Measurements from ENCODE around the gene ZNF586.
"Not testable (repeated sequence)": the region's sequence is repeated elsewhere in the genome, so short reads cannot be mapped to it uniquely, and the experiment has no call there.

The ZNF586 gene

GRCh38 chr19:57819475-57820148, 50.1 kb downstream of the ZNF586 start (continued):
- peak; percentile 88 for TF ChIP-seq SP2 (tag by site-specific recombination; IDR thresholded peaks at IDR 0.05)
- no peak for TF ChIP-seq INSM2 (tag by site-specific recombination; IDR thresholded peaks at IDR 0.05)
- TF ChIP-seq ZNF223 (tag by site-specific recombination; IDR thresholded peaks at IDR 0.05) = no peak
- no peak for TF ChIP-seq ZNF521 (tag by site-specific recombination; IDR thresholded peaks at IDR 0.05)

- ChIA-PET CTCF (interaction anchor here (0.6 kb wide), 1 partner anchor 25 kb away, joined by 4 read pairs; no protein-coding TSS in a partner anchor), POLR2A (interaction anchor here (1.7 kb wide), 1 partner anchor 20 kb away, joined by 6 read pairs; no protein-coding TSS in a partner anchor)
- TF ChIP-seq HOXA7 (CRISPR knock-in tag; IDR thresholded peaks at IDR 0.05; ENCODE audit: borderline replicate concordance) (no peak), SCRT1 (tag by site-specific recombination; IDR thresholded peaks at IDR 0.05; ENCODE audit: borderline replicate concordance) (0 out of 2 replicates have a peak, but pooled peaks have one; percentile 15), SCRT2 (tag by site-specific recombination; IDR thresholded peaks at IDR 0.05) (peak; percentile 83)
- H3K4me3 ChIP-seq (ENCODE audit: low read depth, low read length) = peak overlapping the region; percentile 97
- H3K36me3 ChIP-seq (ENCODE audit: control insufficient read depth in 2 of 2, insufficient read depth in 1 of 2, low read length in 2 of 2) = peaks cover 17 to 30% of the 10 kb centered on the region in 2 experiments; a peak in 2 of 3 replicates
- H3K27ac ChIP-seq (ENCODE audit: extremely low read depth, low read depth, low read length) = no peak overlapping the region; the same call in 1 of the 2 replicates
- no peaks in the 10 kb centered on the region for H3K9me3 ChIP-seq (ENCODE audit: control insufficient read depth, insufficient read depth, low read depth, low read length)
- peaks cover 2% of the 10 kb centered on the region; the same call in 1 of the 2 replicates for H3K4me1 ChIP-seq (ENCODE audit: control insufficient read depth, insufficient read depth, low read length)
Measured at GRCh38 chr19:57820599-57820998, 51.1 kb downstream of the ZNF586 start.

- CTCF ChIA-PET = interaction anchor here (0.6 kb wide), 1 partner anchor 25 kb away, joined by 4 read pairs; no protein-coding TSS in a partner anchor
- H3K9me3 ChIP-seq (ENCODE audit: control insufficient read depth, insufficient read depth, low read depth, low read length); H3K4me3 ChIP-seq (ENCODE audit: low read depth, low read length); POLR2A ChIA-PET; H3K4me1 ChIP-seq (ENCODE audit: control insufficient read depth, insufficient read depth, low read length); H3K27ac ChIP-seq (ENCODE audit: extremely low read depth, low read depth, low read length): not testable (repeated sequence)
- peaks cover 17 to 31% of the 10 kb centered on the region in 2 experiments; a peak in 2 of 3 replicates for H3K36me3 ChIP-seq (ENCODE audit: control insufficient read depth in 2 of 2, insufficient read depth in 1 of 2, low read length in 2 of 2)
Measured at GRCh38 chr19:57821095-57821494, 51.6 kb downstream of the ZNF586 start.

GRCh38 chr19:57821501-57821900, 52.0 kb downstream of the ZNF586 start:
- H3K27ac ChIP-seq (ENCODE audit: extremely low read depth, low read depth, low read length); POLR2A ChIA-PET; H3K4me3 ChIP-seq (ENCODE audit: low read depth, low read length); CTCF ChIA-PET; H3K4me1 ChIP-seq (ENCODE audit: control insufficient read depth, insufficient read depth, low read length); H3K9me3 ChIP-seq (ENCODE audit: control insufficient read depth, insufficient read depth, low read depth, low read length): not testable (repeated sequence)
- peaks cover 17 to 36% of the 10 kb centered on the region in 2 experiments; a peak in 2 of 3 replicates for H3K36me3 ChIP-seq (ENCODE audit: control insufficient read depth in 2 of 2, insufficient read depth in 1 of 2, low read length in 2 of 2)

GRCh38 chr19:57823155-57823554, 53.7 kb downstream of the ZNF586 start:
- H3K4me1 ChIP-seq (ENCODE audit: control insufficient read depth, insufficient read depth, low read length); H3K9me3 ChIP-seq (ENCODE audit: control insufficient read depth, insufficient read depth, low read depth, low read length); H3K27ac ChIP-seq (ENCODE audit: extremely low read depth, low read depth, low read length); POLR2A ChIA-PET; CTCF ChIA-PET; H3K4me3 ChIP-seq (ENCODE audit: low read depth, low read length): not testable (repeated sequence)
- H3K36me3 ChIP-seq (ENCODE audit: control insufficient read depth in 2 of 2, insufficient read depth in 1 of 2, low read length in 2 of 2) = peaks cover 21 to 36% of the 10 kb centered on the region in 2 experiments; a peak in 2 of 3 replicates

GRCh38 chr19:57823608-57824007, 54.1 kb downstream of the ZNF586 start:
- H3K9me3 ChIP-seq (ENCODE audit: control insufficient read depth, insufficient read depth, low read depth, low read length); H3K4me3 ChIP-seq (ENCODE audit: low read depth, low read length); H3K4me1 ChIP-seq (ENCODE audit: control insufficient read depth, insufficient read depth, low read length); H3K27ac ChIP-seq (ENCODE audit: extremely low read depth, low read depth, low read length); POLR2A ChIA-PET; CTCF ChIA-PET: not testable (repeated sequence)
- H3K36me3 ChIP-seq (ENCODE audit: control insufficient read depth in 2 of 2, insufficient read depth in 1 of 2, low read length in 2 of 2) = peaks cover 25 to 36% of the 10 kb centered on the region in 2 experiments; a peak in 2 of 3 replicates

Data from HEK293 (cell line).